Small intestine (tissue), 7 donors: ENCODE results near the gene ST6GALNAC2. TPM values are rescaled to one million over a fixed set of nuclear protein-coding genes. Genes with fewer than 3 reads are reported as not detected.

Experiments
- DNase-seq, 2 donors: peaks; one replicate each; pipeline versions ENCODE4 v3.0.0 to v3.0.0-alpha.2; 2013
- FAIRE-seq: peaks from 2 replicates; lab custom pipeline; 2012; peaks lifted over from hg19 to GRCh38; lab: Jason Lieb, UNC
- H3K27ac ChIP-seq, 3 donors: one replicate each; pipeline ENCODE4 v1.5.1; 2013; ENCODE audit warnings: low read length in 2 of 3, mild to moderate bottlenecking in 2 of 3, control low read depth in 1 of 3, inconsistent platforms in 1 of 3, low read depth in 1 of 3, moderate library complexity in 1 of 3
- H3K27me3 ChIP-seq, 3 donors: one replicate each; pipeline ENCODE4 v1.6.1; 2013; ENCODE audit warnings: low read length in 3 of 3, inconsistent platforms in 1 of 3; ENCODE audit not compliant: control insufficient read depth in 3 of 3, insufficient read depth in 3 of 3
- H3K36me3 ChIP-seq, 3 donors: one replicate each; pipeline ENCODE4 v1.6.1; 2013; ENCODE audit warnings: low read length in 3 of 3, inconsistent platforms in 1 of 3, low read depth in 1 of 3, mild to moderate bottlenecking in 1 of 3, moderate library complexity in 1 of 3; ENCODE audit not compliant: control insufficient read depth in 3 of 3, insufficient read depth in 2 of 3
- H3K4me1 ChIP-seq, 3 donors: one replicate each; pipeline ENCODE4 v1.6.1; 2013; ENCODE audit warnings: low read length in 2 of 3, inconsistent platforms in 1 of 3, low read depth in 1 of 3, mild to moderate bottlenecking in 1 of 3, moderate library complexity in 1 of 3; ENCODE audit not compliant: control insufficient read depth in 3 of 3, insufficient read depth in 2 of 3
- H3K4me3 ChIP-seq, 3 donors: one replicate each; pipeline ENCODE4 v1.5.1; 2013; ENCODE audit warnings: low read length in 3 of 3, control low read depth in 1 of 3, inconsistent platforms in 1 of 3, low read depth in 1 of 3, mild to moderate bottlenecking in 1 of 3, moderate library complexity in 1 of 3
- H3K9me3 ChIP-seq, 2 donors: one replicate each; pipeline ENCODE4 v1.6.1; 2013; ENCODE audit warnings: low read depth in 1 of 2, low read length in 1 of 2; ENCODE audit not compliant: control insufficient read depth in 2 of 2, insufficient read depth in 1 of 2
- WGBS, 3 donors: extraction: QIAGEN DNeasy Blood & Tissue Kit; methylation state at CpG; one replicate each; pipeline ENCODE4 v1.1.7; 2013; 5-methylcytosine and 5-hydroxymethylcytosine counted together
- polyA plus RNA-seq, 4 donors: library from polyadenylated mRNA; stranded (reverse) in 3 of 4; unstranded in 1 of 4; fragments of 200-250 nt in 3 of 4; fragments of 120-200 nt in 1 of 4; gene quantifications; one replicate each; pipeline versions ENCODE4 v1.2.1 to v1.2.3, GENCODE V29; 2013
- donor health status: healthy with polysubstance abuse.
- donor health status: control.
- donor health status: control.
- donor health status: Bipolar disorder and iron deficiency.
- donor health status: healthy.

The ST6GALNAC2 gene
- polyA plus RNA-seq, 4 donors: 1.1 to 5.3 (median 2.7) TPM; not detected in 1

DNA sequence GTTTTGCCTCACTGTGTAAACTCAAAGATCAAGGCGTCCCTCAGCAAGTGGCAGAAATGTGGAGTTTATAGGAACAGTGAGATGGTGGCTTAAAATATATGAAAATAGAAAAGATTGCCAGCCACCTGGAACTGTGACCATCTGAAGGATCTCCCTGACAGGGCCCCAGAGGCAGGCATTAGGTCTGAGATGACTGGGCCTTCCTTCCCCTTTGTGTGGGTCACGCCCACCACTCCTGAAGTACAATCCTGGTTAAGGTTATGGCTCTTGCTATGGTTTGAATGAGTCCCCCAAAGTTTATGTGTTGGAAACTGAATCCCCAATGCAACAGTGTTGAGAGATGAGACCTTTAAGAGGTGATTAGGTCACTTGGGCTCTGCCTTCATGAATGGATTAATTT lies 6.4 kb downstream of the ST6GALNAC2 start:
- Histone ChIP-seq H3K36me3 (no peaks in the 10 kb centered on the region), H3K9me3 (no peaks in the 10 kb centered on the region), H3K4me1 (no peaks in the 10 kb centered on the region), H3K27ac (no peak overlapping the region), H3K4me3 (no peak overlapping the region), H3K27me3 (peaks cover 0 to 12% (median 0%) of the 10 kb centered on the region in 3 donors)
- WGBS, 3 donors: 86 to 97% (median 88%) methylated on average over 2 of the region's 2 CpGs
- FAIRE-seq (no peak), DNase-seq (no peak)

DNA sequence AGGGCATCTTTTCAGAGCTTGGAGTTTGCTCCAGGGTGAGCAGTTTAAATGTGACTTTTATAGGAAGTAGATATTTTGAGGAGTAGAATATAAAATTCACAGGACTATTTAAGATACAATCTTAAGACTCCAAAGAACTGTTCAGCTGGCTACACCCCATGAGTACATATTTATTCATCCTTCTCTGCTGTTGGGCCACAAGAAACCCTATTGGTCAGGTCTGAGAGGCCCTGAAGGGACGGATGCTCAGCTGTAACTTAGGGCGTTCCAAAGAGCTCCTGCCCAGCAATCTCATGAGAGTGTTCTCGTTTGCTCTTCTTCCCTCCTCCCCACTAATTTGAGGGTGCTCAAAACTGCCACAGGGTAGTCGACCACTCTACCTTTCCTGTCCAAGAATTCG lies 7.3 kb downstream of the ST6GALNAC2 start:
- DNase-seq (peak in 1 of 2 donors; percentile 33), FAIRE-seq (no peak)
- H3K27ac ChIP-seq: no peak overlapping the region

DNA sequence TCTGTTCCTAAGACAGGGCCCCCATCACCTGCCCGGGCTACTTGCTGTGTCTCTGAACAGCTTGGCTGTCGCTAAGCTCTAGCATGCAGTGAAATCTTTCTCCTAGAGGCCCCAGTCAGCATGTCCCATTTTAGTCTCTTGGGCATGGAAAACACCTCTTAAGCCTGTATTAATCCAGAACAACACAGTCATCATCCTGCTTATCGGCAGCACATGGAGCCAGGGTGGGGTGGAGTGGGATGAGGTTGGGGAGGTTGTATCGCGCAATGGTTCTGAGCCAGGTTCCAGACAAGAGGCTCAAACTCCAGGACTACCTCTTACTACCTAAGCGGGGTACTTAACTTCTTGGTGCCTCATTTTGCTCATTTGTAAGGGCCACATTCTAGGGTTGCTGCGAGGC lies 7.8 kb downstream of the ST6GALNAC2 start:
- Histone ChIP-seq H3K27ac (no peak overlapping the region), H3K4me3 (no peak overlapping the region), H3K4me1 (no peaks in the 10 kb centered on the region), H3K36me3 (no peaks in the 10 kb centered on the region), H3K9me3 (no peaks in the 10 kb centered on the region), H3K27me3 (peaks cover 0 to 2% (median 0%) of the 10 kb centered on the region in 3 donors)
- WGBS, 3 donors: 93 to 94% (median 94%) methylated on average over 7 of the region's 7 CpGs
- no peak for FAIRE-seq
- DNase-seq: no peak

More for the DNA sequence above, 7.3 kb downstream of the ST6GALNAC2 start:
- Histone ChIP-seq H3K9me3 (no peaks in the 10 kb centered on the region), H3K27me3 (peaks cover 0 to 5% (median 0%) of the 10 kb centered on the region in 3 donors), H3K4me1 (no peaks in the 10 kb centered on the region), H3K36me3 (no peaks in the 10 kb centered on the region), H3K4me3 (no peak overlapping the region)
- WGBS, 3 donors: 71 to 79% (median 74%) methylated on average over 5 of the region's 5 CpGs

DNA sequence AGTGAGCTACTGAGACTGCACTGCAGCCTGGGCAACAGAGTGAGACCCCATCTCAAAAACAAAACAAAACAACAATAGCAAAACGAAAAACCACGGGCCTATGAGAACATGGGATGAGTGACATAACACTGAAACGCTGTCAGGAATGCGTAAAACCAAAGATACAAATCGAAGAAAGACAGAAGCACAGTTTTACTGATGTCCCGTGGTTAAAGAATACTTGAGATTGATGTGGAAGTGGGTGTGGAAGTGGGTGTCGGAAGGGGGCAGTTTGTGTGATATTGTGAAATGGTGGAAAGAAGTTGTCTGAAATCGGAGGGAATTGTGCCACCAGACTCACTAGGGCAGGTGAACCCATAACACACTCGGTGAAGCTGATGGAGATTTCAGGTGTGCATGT lies 9.5 kb downstream of the ST6GALNAC2 start:
- Histone ChIP-seq H3K36me3 (no peaks in the 10 kb centered on the region), H3K4me3 (no peak overlapping the region), H3K9me3 (no peaks in the 10 kb centered on the region), H3K4me1 (no peaks in the 10 kb centered on the region), H3K27ac (no peak overlapping the region), H3K27me3 (no peaks in the 10 kb centered on the region)
- DNase-seq (no peak), FAIRE-seq (no peak)
- 92% methylated on average over 9 of the region's 9 CpGs for WGBS, 3 donors

DNA sequence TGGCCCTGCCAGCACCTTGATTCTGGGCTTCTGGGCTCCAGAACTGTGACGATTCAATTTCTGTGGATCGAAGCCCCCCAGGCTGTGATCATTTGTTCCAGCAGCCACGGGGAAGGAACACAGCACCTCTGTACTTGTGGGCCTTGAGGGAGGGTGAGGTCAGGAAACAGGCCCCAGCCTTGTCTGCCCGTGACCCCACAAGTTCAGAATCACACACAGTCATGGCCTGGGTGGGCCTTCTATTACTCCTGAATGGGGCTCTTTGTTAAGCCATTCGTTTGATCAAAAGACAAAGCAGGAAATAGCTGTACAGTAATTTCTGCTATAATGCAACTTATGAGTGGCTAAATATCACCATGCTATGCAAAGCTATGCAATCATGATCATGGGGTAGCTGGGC lies 10.1 kb downstream of the ST6GALNAC2 start:
- no peaks in the 10 kb centered on the region for H3K27me3 ChIP-seq

DNA sequence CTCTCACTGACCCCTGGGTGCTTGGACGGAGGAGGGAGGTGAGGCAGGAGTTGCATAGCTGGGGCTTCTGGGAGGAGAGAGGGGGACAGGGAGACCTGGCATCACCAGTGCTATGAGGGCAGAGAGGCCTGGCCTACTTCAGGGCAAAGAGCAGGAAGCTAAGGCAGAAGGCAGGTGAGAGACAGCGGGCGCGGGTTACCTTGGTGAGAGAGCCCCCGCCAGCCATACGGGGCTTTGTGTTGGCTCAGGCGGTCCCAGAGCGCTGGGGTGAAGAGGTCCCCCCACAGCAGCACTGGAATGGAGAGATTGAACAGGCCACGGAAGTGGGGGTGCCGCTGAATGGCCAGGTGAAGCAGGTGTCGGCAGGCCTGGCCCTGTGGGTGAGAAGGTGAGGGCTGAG lies 11.5 kb downstream of the ST6GALNAC2 start:
- Histone ChIP-seq H3K36me3 (peaks cover 0 to 4% (median 0%) of the 10 kb centered on the region in 3 donors), H3K4me1 (no peaks in the 10 kb centered on the region), H3K9me3 (peaks cover 0 to 8% of the 10 kb centered on the region in 2 donors), H3K4me3 (no peak overlapping the region), H3K27ac (no peak overlapping the region), H3K27me3 (no peaks in the 10 kb centered on the region)
- no peak for DNase-seq
- WGBS, 3 donors: 92 to 95% (median 93%) methylated on average over 10 to 11 of the region's 11 CpGs
- FAIRE-seq: no peak

More for the DNA sequence above, 10.1 kb downstream of the ST6GALNAC2 start:
- Histone ChIP-seq H3K27ac (no peak overlapping the region), H3K4me1 (no peaks in the 10 kb centered on the region), H3K9me3 (peaks cover 0 to 5% of the 10 kb centered on the region in 2 donors), H3K4me3 (no peak overlapping the region), H3K36me3 (peaks cover 0 to 4% (median 0%) of the 10 kb centered on the region in 3 donors)
- FAIRE-seq: no peak
- WGBS, 3 donors: 66 to 70% (median 67%) methylated on average over 5 of the region's 5 CpGs
- no peak for DNase-seq

DNA sequence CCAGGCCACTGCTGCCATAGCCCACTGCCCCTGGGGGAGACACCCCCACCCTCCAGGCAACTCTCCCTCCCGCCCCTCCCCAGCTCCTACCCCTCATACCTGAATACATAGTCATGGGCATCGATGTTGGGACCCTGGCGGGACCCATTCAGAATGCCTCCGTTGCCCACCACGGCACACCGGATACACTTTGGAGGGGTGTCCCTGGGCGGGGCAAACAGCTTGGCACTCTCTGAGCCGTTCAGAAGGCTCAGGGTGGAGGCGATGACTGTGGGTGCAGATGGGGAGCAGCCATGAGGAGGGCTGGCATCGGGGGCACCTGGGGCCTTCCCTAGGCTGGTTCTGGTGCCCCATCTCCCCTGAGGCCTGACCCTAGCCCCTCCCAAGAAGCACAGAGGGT lies 12.6 kb downstream of the ST6GALNAC2 start:
- Histone ChIP-seq H3K4me3 (no peak overlapping the region), H3K27me3 (peaks cover 0 to 3% (median 0%) of the 10 kb centered on the region in 3 donors), H3K4me1 (peaks cover 0 to 1% (median 0%) of the 10 kb centered on the region in 3 donors), H3K36me3 (peaks cover 0 to 4% (median 0%) of the 10 kb centered on the region in 3 donors), H3K9me3 (peaks cover 0 to 8% of the 10 kb centered on the region in 2 donors), H3K27ac (no peak overlapping the region)
- FAIRE-seq: no peak
- no peak for DNase-seq
- WGBS, 3 donors: 85 to 91% (median 89%) methylated on average over 9 to 10 of the region's 10 CpGs

DNA sequence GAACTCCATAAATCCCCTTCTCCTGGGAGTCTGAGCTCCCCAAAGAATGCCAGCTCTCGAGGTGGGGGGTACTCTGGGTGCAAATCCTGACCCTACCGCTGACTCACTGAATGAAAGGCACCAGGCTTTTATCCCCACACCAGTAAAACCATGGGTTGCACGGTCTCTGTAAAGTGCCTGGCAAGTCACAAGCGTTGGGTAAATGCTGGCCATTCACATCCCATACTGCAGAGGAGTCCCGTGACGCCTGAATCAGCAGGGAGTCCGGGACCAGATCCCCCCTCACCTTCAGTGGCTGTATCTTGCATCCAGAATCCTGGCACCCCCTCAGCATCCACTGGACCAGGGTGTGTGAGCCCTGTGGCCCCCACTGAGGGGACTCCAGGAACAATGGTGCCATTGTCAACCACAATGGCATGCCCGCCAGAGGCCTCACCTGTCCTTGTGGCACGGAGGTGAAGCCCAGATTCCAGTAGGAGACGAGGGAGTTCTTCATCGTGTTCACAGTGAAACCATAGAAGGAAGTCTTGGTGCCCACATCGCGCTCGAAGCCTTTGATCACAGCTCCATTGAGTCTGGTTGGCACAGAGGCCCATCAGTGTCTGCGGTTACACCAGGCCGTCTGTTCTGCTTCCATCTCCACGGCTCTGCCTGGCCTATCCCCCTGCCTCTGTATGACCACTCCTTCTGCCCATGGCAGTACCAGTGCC lies 13.3 kb downstream of the ST6GALNAC2 start:
- no peak overlapping the region for H3K27ac ChIP-seq
- peaks cover 0 to 8% of the 10 kb centered on the region in 2 donors for H3K9me3 ChIP-seq
- DNase-seq: no peak
- no peak overlapping the region for H3K4me3 ChIP-seq
- H3K36me3 ChIP-seq: peaks cover 0 to 4% (median 0%) of the 10 kb centered on the region in 3 donors
- WGBS, 3 donors: 88 to 90% (median 89%) methylated on average over 17 of the region's 17 CpGs
- no peak for FAIRE-seq
- peaks cover 0 to 3% (median 0%) of the 10 kb centered on the region in 3 donors for H3K27me3 ChIP-seq
- peaks cover 0 to 6% (median 0%) of the 10 kb centered on the region in 3 donors for H3K4me1 ChIP-seq
